Skeletal muscle cell (primary cell): ENCODE measurements around the gene CHMP2A.
"Not testable (repeated sequence)": the region's sequence is repeated elsewhere in the genome, so short reads cannot be mapped to it uniquely, and the experiment has no call there.

ENCODE experiments used
- DNase-seq: peaks from one replicate; pipeline ENCODE4 v3.0.0-alpha.2; 2010; ENCODE audit warnings: low read depth
- H3K4me3 ChIP-seq: 2 replicates; pipeline ENCODE4 v1.5.1; 2011; ENCODE audit warnings: low read depth, mild to moderate bottlenecking, control low read depth, low read length, moderate library complexity

Gene CHMP2A

DNA sequence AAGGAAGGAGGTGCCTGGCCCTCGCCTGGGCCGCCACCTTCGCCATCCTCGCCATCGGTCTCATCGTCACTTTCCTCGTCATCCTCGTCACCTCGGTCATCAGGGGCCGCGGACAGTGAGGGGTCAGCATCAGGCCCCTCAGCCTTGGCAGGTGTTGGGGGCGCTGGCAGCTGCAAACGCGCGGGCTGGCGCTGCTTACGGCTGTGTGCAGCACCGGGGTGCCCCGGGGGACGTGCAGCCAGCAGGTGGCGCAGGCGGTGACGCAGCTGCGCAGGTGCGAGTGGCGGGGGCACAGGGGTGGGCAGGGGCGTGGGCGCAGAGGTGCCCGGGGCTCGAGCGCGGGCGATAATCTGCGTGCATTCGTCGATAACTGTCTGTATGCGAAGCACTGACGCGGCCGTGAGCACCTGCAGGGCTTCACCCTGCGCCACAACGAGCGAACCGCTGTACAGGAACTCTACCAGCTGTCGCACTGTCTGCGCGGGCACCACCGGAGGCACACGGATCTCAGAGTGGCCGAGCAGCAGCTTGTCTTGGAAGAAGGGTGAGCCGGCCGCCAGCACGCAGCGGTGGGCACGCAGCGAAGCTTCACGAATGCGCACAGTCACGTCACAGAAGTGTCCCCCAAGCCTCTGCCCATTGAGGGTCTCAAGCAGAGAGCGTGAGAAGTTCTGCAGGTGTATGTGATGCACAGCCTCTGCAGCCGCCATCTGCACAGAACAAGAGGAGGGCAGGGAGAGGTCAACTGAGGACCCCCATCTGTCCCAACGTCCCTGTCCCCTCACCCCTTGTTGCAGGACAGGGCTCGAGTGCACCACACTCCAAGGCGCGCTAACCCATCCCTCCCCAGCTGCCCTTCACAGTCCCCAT is 37.7 kb downstream of the CHMP2A start:
- DNase-seq: no peak
- H3K4me3 ChIP-seq: no peak overlapping the region

DNA sequence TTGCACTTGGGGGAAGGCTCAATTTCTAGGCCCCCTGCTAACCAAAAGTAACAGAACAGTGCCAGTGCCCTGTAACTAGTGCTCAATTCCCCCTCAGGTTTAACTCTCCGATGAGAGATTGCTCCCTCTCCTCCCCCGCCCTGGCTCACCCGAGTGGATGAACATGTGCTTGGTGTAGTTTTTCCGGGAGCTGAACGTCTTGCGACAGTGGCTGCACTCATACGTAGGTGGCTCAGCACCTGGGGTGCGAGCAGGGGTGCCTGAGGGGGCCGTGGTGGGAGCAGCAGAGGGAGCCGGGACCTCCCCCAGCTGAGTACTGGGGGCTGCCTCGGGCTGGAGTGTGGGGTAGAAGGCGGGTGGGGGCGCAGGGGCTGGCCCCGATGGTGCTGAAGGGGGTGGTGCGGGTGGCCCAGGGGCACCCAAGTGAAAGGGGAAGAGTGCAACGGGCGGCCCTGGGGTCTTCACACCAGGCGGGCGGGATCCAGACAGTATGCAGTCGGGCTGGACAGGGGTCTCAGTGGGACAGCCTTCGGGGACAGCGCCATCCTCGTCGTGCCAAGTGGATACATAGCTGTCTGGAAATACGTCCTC is 38.6 kb downstream of the CHMP2A start:
- no peak overlapping the region for H3K4me3 ChIP-seq
- DNase-seq: no peak

DNA sequence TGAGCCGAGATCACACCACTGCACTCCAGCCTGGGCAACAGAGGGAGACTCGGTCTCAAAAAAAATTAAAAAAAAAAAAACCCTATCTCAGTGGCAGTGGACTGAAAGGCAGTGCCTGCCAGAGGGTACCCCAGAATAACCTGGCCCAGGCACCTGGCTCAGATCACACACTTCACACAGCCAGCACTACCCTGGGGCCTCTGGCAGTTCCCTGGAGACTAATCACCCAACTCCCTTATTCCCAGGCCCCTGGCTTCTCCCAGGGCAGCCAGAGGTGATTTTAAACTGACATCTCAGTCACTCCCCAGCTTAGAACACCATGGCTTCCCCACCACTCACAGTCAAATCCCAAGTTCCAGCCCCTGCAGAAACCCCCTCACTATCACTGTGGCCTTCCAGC is 39.6 kb downstream of the CHMP2A start:
- no peak overlapping the region for H3K4me3 ChIP-seq
- DNase-seq: no peak

DNA sequence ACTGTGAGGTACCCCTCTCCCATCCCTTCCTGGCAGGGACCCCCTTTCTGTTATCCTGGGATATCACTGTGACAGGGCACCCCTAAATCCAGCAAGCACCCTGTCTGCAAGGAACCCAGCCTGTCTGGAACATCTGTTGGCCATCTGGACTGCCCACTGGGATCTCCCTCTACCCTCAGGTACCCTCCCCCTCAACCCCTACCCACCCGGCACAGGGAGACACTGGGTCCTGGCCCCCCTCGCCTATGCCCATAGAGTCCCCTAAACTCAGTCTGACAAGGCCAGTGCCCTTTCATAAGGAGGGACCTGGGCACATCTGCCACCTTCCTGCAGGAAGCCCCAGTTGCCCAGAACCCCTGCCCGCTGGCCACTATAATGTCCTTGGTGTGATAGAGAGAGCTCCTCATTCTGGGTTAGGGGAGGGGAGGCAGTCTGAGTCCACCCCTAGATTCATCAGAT is 40.3 kb downstream of the CHMP2A start:
- no peak for DNase-seq
- H3K4me3 ChIP-seq: peak overlapping the region; percentile 55

DNA sequence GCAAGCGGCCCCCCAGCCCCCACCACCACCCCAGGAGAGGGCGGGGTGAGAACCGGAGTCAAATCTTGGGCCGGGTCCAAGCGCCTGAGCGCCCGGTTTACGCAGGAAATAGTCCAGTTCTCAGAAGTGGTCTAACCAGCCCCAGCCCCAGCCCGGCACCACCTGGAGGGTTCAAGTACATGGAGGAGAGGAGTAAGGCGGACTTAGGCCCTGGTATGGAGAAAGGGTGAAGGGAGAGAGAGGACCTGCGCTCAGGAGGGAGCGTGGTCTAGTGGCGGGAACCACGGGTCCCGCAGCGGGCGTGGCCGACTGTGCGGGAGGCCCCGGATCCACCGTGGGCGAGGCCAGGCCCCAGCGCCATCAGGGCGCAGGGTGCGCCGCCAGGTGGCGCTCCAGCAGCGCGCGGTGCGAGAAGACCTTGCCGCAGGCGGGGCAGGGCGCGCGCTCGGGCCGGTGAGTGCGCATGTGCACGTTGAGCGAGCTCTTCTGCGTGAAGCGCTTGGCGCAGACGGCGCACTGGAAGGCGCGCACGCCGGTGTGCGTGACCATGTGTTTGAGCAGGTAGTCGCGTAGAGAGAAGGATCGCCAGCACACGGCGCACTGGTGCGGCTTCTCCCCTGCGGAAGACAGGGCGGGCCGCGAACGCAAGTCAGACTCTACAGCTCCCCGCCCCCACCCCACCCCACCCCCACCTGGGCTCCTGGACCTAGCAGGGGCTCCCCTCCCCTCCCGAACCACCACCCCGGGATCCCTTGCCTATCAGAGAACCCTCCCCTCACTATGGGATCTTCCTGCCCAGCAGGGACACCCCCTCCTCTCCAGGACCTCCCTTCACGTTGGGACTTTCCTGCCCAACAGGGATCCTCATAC is 41.0 kb downstream of the CHMP2A start:
- H3K4me3 ChIP-seq: peak overlapping the region; percentile 55

DNA sequence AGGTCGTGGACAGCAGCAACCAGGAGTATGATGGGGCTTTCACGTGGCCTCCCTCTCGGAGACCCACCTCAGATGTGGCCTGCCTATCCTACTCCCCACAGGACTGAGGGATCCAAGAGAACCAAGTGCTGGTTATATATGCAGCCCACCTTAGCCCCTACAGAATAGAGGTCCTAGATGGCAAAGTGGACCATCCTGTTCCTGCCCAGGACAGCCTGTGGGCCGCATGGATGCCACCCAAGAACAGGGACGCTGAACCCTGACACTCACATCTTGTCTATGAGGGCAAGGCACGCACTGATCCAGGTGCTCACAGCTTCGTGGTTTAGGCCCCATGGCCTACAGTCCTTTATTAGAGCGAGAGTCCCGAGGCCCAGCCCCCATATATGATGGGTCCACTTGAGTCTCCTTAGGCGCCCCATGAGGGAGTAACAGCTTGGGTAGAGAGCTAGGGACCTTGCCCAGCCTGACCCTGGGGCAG is 41.7 kb downstream of the CHMP2A start:
- DNase-seq: no peak
- H3K4me3 ChIP-seq: no peak overlapping the region

More for the DNA sequence above, 41.0 kb downstream of the CHMP2A start:
- DNase-seq: peak; percentile 56

DNA sequence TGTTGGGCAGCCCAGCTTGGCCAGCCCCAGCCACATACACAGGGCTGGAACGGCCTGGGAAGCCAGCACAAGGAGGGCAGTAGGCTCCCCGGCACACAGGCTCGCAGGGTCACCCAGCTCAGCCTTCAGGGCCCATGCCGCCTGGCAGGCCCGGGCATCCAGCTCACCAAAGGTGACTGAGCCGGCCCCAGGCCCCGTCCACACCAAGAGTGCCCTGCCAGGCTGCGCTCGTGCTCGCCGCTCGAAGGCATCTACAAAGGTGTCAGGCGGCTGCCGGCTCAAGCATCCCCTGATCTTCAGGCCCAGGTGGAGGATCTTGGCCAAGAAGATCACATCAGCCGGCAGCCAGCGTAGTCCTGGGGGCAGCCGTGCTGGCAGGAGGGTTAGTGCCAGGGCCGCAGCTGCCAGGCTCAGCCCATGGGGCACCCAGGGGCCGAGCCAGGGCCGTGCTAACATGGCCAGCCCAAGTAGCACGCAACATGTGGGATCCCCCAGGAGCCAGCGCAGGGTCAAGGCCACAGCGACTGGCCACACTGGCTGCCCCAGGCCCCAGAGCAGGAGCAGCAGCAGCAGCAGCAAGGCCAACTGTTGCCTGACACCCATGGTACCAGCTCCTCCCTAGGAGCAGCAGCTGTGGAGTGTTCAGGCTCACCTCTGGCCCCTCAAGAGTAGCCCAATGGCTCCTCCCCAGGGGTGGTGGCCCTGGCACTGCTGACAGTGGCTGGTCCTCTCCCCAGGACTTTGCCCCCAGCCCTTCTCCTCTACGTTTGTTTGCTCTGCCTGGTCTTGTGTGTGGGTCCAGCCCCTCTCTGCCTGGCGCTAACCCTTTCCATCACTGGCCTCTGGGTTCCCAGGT is 43.3 kb downstream of the CHMP2A start, which contains the start of gene SLC27A5:
SLC27A5 (minus strand) TSS at position 640 of the 856 bp plus-strand sequence; CDS start at position 603, 37 bp downstream.
- DNase-seq: no peak
- no peak within 1 kb of the TSS for H3K4me3 ChIP-seq

DNA sequence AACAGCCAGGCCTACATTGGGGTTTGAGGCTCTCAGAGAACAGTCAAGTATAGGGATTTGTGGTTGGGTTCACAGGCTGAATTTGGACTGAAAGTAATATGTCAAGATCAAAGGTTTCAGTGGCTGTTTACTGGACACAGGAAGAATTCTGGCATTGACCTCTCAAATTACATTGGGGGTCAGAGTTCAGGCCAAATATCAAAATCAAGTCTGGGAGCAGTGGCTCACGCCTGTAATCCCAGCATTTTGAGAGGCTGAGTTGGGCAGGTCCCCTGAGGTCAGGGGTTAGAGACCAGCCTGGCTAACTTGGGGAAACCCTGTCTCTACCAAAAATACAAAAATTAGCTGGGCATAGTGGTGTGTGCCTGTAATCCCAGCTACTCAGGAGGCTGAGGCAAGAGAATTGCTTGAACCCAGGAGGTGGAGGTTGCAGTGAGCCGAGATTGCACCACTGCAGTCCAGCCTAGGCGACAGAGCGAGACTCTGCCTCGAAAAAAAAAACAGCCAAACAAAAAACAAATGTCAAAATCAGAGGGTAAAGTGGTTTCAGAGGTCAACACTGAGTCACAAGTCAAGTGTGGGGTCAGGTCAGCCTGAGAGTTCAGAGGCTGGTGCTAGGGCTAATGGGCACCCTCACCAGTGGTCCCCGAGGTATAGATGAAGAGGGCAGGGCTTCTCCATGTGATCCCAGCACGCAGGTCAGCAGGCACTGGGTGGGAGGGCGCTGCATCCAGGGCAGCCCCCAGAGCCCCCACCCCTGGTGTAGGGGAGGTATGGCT is 44.6 kb downstream of the CHMP2A start:
- H3K4me3 ChIP-seq: no peak overlapping the region
- no peak for DNase-seq

DNA sequence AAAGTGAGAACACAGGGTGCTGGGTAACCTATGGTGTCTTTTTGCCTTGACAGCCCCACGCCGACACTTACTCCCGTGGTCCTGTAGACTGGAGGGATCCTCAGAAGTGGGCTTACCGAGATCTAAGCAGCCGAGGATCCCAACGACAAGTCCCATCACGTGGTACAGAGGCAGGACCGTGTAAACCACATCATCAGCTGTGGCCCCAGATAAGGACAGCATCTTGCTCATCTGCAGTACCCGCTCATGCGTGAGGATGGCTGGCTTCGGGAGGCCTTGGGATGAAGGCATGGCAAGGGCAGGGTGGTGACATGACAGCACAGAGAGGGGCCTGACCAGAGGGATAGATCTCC is 45.2 kb downstream of the CHMP2A start:
- H3K4me3 ChIP-seq: no peak overlapping the region
- no peak for DNase-seq

DNA sequence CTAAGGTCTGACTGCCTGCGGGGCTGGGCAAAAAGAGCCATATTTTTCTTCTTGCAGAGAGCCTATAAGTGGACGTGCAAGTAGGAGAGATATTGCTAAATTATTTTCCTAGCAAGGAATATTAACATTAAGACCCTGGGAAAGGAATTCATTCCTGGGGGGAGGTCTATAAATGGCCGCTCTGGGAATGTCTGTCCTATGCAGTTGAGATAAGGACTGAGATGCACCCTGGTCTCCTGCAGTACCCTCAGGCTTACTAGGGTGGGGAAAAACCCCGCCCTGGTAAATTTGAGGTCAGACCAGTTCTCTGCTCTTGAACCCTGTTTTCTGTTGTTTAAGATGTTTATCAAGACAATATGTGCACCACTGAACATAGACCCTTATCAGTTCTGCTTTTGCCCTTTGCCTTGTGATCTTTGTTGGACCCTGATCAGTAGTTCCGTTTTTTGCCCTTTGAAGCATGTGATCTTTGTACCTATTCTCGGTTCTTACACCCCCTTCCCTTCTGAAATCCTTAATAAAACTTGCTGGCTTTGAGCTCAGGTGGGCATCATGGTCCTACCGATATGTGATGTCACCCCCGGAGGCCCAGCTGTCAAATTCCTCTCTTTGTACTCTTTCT is 47.2 kb downstream of the CHMP2A start:
- not testable (repeated sequence) for H3K4me3 ChIP-seq, DNase-seq
